GM19455 (cell line): ENCODE results near the gene MTM1.

ENCODE experiments used
- ATAC-seq: cut with Tn5 transposase; IDR thresholded peaks from one replicate; pipeline ENCODE4 v1.9.1; 2021; ENCODE audit not compliant: unreplicated experiment

The MTM1 gene

DNA sequence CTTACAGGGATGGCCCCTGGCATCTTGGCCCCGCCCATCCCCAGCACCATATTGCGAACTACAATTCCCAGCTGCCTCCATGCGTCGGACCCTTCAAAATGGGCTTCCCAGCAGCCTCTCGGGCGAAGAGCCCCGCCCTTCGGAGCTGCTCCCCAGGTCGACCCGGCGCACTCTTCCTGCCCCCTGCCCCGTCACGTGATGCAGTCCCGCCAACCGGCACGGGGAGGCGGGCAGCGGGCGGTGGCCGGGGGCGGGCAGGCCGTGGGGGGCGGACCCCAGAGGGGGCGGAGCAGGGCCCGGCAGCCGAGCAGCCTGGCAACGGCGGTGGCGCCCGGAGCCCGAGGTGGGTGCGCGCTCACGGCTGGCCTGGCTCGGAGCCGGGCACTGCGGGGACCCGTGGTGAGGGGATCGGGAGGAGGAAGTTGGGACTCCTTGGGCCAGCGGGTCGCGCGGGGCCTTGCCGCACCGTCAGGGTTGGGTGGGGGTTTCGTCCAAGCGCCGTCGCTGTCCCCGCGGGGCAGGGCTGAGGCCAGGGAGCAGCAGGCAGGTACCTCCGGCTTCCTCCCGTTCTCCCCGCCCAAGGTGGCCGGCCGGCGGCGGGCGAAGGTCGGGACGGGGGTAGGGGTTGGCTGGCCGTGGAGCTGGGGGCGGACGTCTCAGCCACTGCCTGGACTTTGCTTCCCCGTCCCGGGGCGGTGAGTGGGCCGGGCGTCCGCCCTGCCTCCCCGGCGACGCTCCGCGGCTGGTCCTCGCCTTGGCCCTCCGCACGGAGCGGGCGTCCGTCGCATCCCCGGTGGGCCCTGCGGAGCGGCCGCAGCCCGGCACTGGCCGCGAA is at the start of gene MTM1:
MTM1 (plus strand) TSS at position 302 of the 835 bp plus-strand sequence. CDS start 23,994 bp downstream, outside the sequence.
- ATAC-seq = peak; percentile 91

DNA sequence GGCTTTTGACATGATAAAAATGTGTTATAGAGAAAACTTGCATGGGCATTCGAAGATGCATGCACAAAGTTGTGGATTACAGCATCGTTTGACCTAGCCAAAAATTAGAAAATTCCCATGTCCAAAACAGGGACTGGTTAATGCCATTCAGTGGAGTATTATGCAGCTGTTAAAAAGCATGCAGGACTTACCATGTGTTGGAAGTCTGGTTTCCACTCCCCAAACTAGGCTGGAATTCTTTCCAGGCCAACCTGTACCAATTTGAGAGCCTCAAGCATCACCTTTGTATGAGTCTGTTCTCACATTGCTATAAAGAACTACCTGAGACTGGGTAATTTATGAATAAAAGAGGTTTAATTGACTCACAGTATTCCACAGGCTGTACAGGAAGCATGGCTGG is 45.9 kb upstream of the MTM1 start:
- ATAC-seq = no peak

DNA sequence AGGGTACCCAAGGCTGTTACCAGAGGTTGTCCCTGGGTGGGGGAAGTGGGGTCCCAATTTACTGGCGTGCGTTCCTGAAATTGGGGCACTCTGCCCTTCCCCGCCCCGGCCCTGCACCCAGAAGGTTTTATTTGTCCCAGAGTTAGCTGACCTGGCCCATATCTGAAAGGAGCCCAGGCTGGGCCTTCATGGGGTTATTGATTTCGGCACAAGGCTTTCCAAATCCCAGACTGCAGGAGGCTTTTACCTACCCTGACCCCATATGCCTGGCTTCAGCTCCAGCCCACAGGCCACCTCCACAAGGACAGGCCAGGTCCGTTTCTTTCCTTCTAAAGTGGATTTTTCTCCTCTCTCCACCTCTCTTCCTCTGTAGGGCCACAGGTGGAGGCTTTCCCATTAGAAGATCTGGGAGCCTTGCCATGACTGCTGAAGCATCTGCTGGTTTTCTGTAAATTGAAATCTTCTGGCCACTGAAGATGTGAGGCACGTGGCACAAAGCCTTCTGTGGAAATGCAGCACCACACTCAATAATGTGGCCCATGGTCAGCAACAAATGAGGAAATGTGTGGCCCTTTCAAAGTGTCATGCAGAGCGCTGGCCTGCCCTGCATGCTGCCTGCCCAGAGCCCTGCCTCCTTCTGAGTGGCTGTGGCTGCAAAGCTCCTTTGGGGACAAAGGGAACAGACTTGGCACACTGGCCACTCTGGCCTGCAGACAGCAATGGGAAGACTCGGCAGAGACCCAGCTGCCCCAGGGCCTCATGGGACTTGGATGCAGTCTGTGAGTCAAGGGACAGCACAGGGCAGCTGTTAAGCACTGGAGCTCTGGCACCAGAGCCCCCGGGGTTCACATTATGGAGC is 43.1 kb upstream of the MTM1 start:
- ATAC-seq = no peak

DNA sequence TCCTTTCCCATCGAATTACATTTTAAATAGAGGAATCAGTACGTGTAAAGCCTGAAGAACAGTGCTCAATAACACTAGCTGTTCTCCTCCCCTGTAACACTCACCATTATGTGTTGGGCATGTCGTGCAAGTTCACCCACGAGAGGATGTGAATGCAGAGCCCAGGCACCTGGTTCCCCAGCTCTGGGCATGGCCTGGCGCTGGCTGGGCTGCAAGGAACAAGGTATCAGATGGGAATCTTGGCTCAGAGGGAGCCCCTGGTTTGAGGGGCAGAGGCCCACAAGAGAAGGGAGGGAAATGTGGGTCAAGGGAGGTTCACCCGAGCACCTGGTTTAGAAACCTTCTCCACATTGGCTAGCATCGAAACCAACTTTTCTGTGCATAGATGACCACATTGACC is 41.7 kb upstream of the MTM1 start:
- no peak for ATAC-seq

DNA sequence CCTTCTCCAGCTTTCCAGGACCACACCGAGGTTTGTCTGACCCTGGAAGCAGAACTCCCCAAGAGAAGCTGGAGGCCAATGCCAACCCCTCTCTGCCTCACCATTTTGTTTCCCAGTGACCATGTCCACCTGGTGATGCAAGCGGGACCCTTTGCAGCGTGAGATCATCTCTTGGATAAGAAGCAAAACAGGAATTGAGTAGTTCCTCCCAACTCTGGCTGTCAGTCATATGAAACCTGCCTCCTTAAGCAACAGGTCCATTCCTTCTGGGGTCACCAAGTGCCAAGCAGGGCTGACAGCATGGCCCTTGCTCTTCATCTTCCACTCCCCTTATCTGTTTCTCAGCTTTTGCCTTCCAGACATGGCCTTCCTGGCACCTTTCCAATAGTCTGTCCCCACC is 41.3 kb upstream of the MTM1 start:
- no peak for ATAC-seq

DNA sequence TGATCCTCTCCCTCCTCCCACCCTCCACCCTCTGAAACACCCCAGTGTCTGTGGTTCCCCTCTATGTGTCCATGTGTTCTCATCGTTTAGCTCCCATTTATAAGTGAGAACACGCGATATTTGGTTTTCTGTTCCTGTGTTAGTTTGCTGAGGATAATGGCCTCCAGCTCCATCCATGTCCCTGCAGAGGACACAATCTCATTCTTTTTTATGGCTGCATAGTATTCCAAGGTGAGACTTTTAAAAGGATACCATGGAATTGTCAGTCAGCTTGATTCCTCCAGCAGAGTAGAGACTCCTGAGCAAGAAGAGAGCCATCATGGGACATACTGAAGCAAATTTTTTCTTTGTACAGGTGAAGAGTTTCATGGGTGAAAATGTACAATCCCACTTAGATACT is 38.8 kb upstream of the MTM1 start:
- no peak for ATAC-seq

DNA sequence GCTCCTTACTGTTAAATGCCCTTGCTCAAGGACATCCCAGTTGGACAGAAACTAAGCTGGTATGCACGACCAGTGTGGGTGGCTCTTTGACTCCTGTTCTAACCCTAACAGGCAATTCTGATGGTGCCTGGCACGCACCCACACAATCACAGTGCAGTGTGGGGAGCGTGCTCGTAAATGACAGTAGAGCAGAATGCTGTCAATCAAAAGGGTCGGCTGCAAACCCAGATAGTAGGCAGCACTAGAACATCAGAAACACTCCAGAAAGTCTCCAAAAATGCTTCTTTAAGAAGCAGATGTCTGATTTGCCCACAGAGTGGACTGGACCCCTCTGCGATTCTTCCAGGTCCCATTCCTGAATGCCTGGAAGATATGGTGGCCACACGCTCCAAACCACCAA is 37.6 kb upstream of the MTM1 start:
- no peak for ATAC-seq

DNA sequence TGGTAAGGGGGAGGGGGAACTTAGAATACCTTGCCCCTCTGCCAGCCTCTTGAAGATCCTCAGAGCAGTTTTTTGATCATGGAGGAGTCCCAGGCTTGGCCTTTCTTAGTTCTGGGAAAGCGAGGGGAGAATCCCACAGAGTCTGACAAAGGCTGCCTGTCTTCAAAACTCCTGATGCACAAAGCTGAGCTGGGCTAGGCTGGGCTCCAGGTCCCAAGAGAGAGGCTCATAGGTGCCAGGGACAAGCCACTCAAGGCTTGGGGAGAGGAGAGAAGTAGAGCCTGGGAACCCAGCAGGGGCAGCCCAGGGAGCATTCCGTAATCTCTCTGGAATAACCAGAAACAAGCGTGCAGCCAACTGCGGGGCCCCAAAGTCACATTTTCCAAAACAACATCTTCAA is 37.0 kb upstream of the MTM1 start:
- no peak for ATAC-seq

DNA sequence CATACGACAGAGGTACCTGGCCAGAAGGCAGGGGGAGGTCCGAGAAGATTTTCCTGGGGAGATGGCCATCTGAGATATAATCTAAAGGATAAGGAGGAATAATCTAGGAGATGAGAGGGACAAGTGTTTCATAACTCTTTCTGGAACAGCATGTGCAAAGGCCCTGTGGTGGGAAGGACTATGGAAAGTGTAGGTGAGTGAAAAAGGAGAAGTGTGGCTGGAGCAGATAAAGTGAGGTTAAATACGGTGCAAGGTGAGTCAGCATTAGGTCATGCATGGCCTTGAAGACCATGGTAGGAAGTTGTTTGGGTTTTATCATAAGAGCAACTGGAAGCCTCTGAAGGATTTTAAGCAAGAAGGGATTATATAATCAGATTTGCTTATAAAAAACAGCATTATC is 34.6 kb upstream of the MTM1 start:
- no peak for ATAC-seq

DNA sequence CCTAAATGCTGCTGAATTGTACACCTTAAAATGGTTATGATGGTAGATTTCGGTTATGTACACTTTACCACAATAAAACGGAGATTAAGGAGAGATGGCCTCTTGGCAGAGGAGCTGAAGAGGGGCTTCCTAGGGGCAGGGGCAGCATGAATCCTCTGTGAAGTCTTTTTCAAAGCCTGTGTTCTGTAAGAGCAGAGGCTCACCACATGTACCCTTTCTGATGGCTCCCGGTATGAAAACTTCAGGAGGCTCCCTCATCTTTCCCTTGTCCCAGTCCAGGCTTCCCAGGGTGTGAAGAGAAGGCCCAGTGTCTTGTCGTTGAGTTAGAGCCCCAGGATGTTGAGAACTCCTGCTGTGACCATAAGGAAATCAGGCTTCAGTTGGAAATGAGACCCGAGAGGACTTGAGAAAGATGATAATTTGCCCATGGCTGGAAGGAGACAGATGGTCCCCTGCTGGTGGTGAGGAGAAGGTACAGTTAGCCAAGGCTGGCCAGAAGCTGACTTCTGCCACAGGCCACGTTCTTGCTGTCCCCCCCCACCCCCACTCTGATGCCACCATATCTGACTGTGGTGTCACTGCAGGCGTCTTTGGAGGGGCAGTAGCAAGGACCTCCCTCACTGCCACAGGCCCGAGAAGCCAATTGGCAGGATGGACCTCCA is 31.8 kb upstream of the MTM1 start:
- ATAC-seq = no peak

DNA sequence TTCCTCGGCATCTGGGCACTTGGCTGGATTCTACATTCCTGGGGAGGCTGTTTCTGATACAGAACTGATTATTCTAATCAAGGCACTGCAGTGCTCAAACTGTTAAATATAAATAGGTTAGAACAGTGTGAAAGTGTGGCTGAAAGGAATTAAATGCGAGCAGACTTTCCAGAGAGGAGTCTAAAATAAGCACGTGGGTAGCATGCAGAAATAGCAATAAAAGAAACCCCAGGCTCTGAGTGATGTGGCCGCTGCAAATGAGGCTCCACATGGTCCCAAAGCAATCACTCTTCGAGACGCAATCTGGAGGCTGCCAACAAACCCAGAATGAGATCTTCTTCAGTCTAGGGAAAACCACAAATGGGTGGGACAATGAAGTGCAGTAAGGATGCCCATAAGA is 30.6 kb upstream of the MTM1 start:
- no peak for ATAC-seq

DNA sequence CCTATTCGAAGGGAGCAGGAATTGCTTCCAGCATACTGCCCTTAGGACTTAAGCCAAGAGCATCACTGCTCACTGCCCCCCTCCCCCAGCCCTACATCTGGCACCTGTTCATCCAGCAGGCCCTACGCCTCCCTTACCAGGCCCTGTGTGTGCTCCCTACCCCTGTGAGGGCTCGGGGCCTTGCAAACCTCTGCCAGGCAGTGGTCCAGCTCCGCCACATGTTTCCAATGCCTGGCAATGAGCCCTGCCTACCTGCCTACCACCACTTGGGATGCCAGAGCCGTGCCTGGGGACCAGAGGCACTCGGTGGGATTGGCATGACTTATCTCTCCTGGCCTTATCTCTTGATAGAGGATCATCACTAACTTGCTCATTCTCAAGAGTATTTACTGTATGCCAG is 27.5 kb upstream of the MTM1 start:
- no peak for ATAC-seq

DNA sequence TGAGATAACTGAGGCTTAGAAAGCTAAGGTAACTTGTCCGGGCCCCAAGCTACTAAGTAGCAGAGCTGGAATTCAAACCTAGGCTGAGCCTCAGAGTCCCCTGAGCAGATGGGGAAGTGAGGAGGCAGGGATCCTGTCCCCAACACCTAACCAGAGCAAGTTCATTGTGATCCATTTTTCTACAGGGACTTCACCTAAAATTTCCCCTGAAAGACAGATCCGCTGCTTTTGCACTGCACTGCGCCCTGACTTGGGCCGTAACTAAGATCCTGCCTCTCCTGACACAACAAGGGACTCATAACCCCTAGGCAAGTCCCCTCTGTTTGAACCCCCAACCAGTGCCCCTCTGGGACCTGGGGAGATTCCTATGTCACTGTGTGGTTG is 25.6 kb upstream of the MTM1 start:
- peak; percentile 36 for ATAC-seq

DNA sequence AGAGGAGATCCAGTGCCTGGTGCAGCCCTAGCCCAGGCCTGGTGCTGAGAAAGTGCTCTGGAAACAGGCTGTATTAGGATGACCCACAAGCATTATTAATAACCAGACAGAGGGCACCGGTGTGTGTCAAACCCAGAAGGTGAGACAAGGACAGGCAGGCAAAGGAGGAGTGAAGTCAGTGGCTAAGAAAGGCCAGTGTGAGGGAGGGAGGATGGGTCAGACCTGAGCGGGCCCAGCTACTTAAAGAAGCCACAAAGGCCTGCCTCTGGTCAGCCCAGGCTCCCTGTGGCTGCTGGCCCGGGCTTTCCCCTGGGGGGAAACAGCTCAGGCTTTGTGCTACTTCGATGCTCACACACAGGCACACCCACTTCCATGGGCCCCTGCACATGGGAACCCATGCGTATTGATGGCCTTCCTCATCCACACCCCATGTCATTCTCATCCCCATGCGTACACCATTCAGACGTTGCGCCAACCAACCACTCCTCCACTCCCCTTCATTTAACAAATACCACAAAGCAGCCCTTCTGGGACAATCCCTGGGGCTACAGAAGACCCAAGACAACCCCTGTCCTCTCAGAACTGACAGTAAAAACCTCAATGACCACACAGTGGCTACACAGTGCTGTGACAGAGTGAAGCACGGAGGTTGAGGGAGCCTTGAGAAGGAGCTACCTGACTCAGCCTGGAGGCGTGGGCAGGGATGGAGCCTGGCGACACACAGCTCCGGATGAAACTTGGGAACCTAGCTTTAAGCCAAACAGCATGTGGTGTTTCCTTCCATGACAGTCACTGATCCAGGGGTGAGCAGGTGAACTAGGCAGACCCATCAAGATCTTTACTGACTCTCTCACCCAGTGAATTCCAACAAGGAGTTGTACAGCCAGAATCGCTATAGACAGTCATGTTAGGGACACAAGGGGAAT is 24.9 kb upstream of the MTM1 start:
- peak; percentile 38 for ATAC-seq

DNA sequence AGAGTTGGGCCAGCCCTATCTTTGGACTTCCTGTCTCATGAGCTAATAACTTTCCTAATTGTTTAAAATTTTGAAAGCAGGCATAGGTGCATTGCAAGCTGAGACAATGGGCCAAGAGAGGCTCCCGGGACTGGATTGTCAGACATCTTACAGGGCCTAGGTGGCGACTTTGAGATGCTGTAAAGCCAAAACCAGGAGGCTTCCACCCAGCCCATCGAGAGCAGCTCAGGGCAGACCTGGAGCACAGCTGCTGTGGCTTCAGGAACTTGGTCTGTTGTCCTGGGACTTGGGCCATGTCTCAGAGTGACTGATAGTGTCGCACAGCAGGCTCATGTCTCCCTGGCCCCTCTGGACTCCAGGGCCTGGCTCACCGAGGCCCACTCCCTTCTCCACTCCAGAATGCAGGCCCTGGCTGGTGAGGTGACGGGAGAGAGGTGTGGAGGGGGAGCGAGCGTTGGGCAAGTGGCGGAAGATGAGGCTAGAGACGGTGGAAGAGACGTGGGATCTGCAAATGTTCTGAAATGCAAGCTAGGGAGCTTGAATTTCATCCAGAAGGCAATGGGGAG is 24.1 kb upstream of the MTM1 start:
- ATAC-seq = no peak

DNA sequence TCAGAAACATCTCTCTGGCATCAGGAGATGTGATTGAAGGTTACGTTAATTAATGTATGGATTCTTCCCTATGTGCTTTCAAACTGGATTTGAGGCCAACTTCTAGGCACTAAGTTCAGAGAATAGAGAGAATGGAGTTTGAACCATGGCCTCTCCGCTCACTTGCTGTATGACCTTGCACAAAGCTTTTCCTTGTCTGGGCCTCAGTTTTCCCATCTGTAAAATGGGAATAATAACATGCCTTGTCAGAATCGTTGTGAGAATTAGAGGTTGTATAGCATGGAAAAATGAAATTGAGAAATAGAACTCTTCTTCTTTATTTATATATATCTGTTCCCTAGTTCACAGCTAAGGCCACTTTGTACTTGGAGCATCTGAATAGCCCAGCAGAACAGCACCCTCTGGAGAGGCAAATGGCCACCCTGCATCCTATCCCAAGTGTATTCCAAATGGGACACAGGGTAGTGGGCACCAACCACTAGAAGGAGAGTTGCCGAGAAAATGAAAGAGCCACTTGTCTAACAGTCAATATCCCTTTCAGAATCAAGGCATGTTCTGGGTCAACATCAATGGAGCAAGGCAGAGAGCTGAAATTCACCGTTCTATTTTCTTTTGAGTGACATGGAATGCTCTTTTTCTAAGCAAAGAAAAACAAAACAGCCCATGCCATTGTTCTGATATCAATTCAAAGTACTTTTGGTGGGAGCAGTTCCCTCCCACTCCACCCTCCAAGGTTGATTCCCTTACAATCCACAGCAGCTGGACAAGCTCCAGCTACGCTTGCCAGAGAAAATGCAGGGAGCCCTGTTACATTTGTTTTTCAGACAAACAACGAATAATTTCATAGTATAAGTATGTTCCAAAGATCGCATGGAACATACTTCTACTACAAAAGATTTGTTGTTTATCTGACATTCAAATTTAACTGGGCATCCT is 23.3 kb upstream of the MTM1 start:
- no peak for ATAC-seq

DNA sequence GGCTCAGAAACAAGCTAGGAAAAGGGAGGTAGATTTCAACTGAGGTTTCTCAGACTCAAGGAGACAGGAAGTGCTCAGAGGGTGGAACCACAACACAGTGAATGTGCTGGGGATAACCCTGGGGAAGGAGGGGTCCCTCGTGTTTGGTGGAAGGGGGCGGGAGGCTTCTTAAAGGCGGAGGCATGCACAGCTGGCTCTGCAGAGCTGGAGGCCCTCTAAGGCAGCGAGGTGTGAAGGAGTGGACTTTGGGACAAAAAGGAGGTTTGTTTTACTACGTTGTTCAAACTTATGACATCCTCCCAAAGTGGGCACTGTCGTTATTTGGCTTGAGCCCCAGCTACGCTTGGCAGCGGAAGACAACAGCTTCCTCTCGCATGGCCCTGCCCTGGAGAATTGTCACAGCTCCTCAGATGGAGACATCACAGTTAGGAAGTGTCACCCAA is 21.7 kb upstream of the MTM1 start:
- ATAC-seq = no peak

DNA sequence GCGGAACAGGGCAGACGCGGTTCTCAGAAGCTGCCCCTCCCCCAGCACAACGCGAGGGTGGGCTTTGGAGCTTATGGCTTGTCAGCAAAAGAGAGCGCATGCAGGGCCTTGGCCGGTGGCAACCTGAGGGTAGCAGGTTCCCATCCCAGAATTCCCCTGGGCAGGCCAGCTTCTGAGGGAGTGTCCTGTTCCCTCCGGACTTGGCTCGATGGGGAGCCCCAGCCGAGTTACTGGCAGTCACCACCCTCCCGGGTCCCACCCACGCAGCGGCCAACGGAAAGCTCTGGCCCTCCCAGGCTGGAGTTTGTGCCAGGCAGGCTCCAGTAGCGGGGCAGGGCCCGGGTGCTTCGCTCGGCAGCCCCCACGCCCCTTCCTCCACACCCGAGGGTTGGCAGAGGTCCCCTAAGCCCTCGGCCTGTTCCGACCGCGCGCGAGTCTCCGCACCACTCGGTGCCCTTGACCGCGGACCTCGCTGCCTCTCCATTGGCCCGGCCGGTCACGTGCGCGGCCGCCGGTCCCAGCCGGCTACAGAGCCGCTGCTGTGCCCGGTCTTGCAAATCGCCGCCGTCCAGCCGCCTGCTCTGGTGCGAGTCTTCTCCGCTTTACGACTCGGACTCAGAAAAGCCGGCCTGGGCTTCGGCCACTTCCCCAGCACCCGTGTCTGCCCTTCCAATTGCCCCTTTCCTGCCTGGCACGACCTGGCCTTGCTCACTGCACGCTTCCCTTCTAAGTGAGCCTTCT is 20.9 kb upstream of the MTM1 start:
- ATAC-seq = peak; percentile 81
